ENCODE measurements around the gene IL27RA.

GRCh38 chr19:14086098-14086497 lies 54.5 kb downstream of the IL27RA start:
- TF ChIP-seq CTCF (conservative IDR thresholded peaks at IDR 0.05; ENCODE audit: low read depth, low read length) (no peak), EZH2 (IDR thresholded peaks at IDR 0.05; ENCODE audit: borderline replicate concordance, low read depth, low read length, poor library complexity, severe bottlenecking) (no peak)

All from A673 (cell line).